IPS DF 6.9 (cell line): Measurements from ENCODE around the gene RASL11A.
"Not testable (repeated sequence)": the region's sequence is repeated elsewhere in the genome, so short reads cannot be mapped to it uniquely, and the experiment has no call there.

Source experiments
- DNase-seq: peaks from one replicate; pipeline ENCODE4 v3.0.0-alpha.2; 2013; ENCODE audit warnings: low read depth, low spot score
- H3K27ac ChIP-seq: one replicate; pipeline ENCODE4 v1.5.1; 2013; ENCODE audit warnings: low read length, control low read depth
- H3K27me3 ChIP-seq: 2 replicates; pipeline ENCODE4 v1.6.1; 2013; ENCODE audit warnings: mild to moderate bottlenecking, low read length; ENCODE audit not compliant: control insufficient read depth, insufficient read depth
- H3K36me3 ChIP-seq: 2 replicates; pipeline ENCODE4 v1.6.1; 2013; ENCODE audit warnings: low read length; ENCODE audit not compliant: control insufficient read depth, insufficient read depth
- H3K4me1 ChIP-seq: 2 replicates; pipeline ENCODE4 v1.6.1; 2013; ENCODE audit warnings: low read length; ENCODE audit not compliant: control insufficient read depth, insufficient read depth
- H3K4me3 ChIP-seq: 2 replicates; pipeline ENCODE4 v1.5.1; 2013; ENCODE audit warnings: mild to moderate bottlenecking, low read length
- H3K9me3 ChIP-seq: 2 replicates; pipeline ENCODE4 v1.6.1; 2013; ENCODE audit warnings: low read length, inconsistent platforms; ENCODE audit not compliant: control insufficient read depth, insufficient read depth
- WGBS: extraction: QIAGEN DNeasy Blood & Tissue Kit; methylation state at CpG from one replicate; pipeline ENCODE4 v1.1.7; 2013; ENCODE audit warnings: mixed read lengths, missing lambda C conversion rate; ENCODE audit not compliant: insufficient read length, insufficient coverage; 5-methylcytosine and 5-hydroxymethylcytosine counted together

The RASL11A gene

GRCh38 chr13:27296496-27296895 is 25.9 kb downstream of the RASL11A start:
- H3K36me3 ChIP-seq = no peaks in the 10 kb centered on the region
- no peak overlapping the region for H3K4me3 ChIP-seq
- H3K9me3 ChIP-seq = no peaks in the 10 kb centered on the region
- no peaks in the 10 kb centered on the region for H3K4me1 ChIP-seq
- no CpG with 5 or more reads among the region's 8 CpGs for WGBS
- no peak for DNase-seq
- H3K27ac ChIP-seq = no peak overlapping the region
- H3K27me3 ChIP-seq = no peaks in the 10 kb centered on the region; the same call in 1 of the 2 replicates

- H3K27me3 ChIP-seq = no peaks in the 10 kb centered on the region; the same call in 1 of the 2 replicates
- no CpG with 5 or more reads among the region's 5 CpGs for WGBS
These were observed 28.2 kb downstream of the RASL11A start for GRCh38 chr13:27298849-27299248.

GRCh38 chr13:27300406-27300805 is 29.8 kb downstream of the RASL11A start:
- WGBS = no CpG with 5 or more reads among the region's 7 CpGs
- H3K36me3 ChIP-seq, H3K27ac ChIP-seq: not testable (repeated sequence)

More at GRCh38 chr13:27298849-27299248, 28.2 kb downstream of the RASL11A start:
- H3K27ac ChIP-seq = no peak overlapping the region
- H3K36me3 ChIP-seq = no peaks in the 10 kb centered on the region
- H3K4me1 ChIP-seq = no peaks in the 10 kb centered on the region
- no peak overlapping the region for H3K4me3 ChIP-seq
- H3K9me3 ChIP-seq = no peaks in the 10 kb centered on the region
- DNase-seq = no peak

GRCh38 chr13:27300941-27301586 is 30.4 kb downstream of the RASL11A start:
- no peak for DNase-seq
- no peaks in the 10 kb centered on the region for H3K4me1 ChIP-seq
- H3K27ac ChIP-seq = no peak overlapping the region
- no peaks in the 10 kb centered on the region for H3K36me3 ChIP-seq
- H3K27me3 ChIP-seq = no peaks in the 10 kb centered on the region; the same call in 1 of the 2 replicates
- no peak overlapping the region for H3K4me3 ChIP-seq
- WGBS = no CpG with 5 or more reads among the region's 6 CpGs
- H3K9me3 ChIP-seq = no peaks in the 10 kb centered on the region

More at GRCh38 chr13:27300406-27300805, 29.8 kb downstream of the RASL11A start:
- H3K4me1 ChIP-seq, H3K27me3 ChIP-seq, DNase-seq, H3K9me3 ChIP-seq, H3K4me3 ChIP-seq: not testable (repeated sequence)

GRCh38 chr13:27302643-27303262 is 32.1 kb downstream of the RASL11A start:
- no peak overlapping the region for H3K27ac ChIP-seq

GRCh38 chr13:27304099-27304498 is 33.5 kb downstream of the RASL11A start:
- no peaks in the 10 kb centered on the region for H3K36me3 ChIP-seq
- no peak overlapping the region for H3K27ac ChIP-seq
- DNase-seq = no peak
- no peaks in the 10 kb centered on the region for H3K9me3 ChIP-seq
- H3K4me1 ChIP-seq = no peaks in the 10 kb centered on the region
- no CpG with 5 or more reads among the region's 4 CpGs for WGBS
- no peak overlapping the region for H3K4me3 ChIP-seq
- H3K27me3 ChIP-seq = no peaks in the 10 kb centered on the region

More at GRCh38 chr13:27302643-27303262, 32.1 kb downstream of the RASL11A start:
- WGBS = no CpG with 5 or more reads among the region's 4 CpGs
- Histone ChIP-seq H3K4me1 (no peaks in the 10 kb centered on the region), H3K27me3 (no peaks in the 10 kb centered on the region; the same call in 1 of the 2 replicates), H3K36me3 (no peaks in the 10 kb centered on the region), H3K9me3 (no peaks in the 10 kb centered on the region), H3K4me3 (no peak overlapping the region)
- no peak for DNase-seq

- H3K36me3 ChIP-seq = no peaks in the 10 kb centered on the region
- H3K9me3 ChIP-seq = no peaks in the 10 kb centered on the region
- H3K4me3 ChIP-seq = no peak overlapping the region
- H3K27me3 ChIP-seq = no peaks in the 10 kb centered on the region
- DNase-seq = no peak
- WGBS = no CpG with 5 or more reads among the region's 2 CpGs
- H3K4me1 ChIP-seq = no peaks in the 10 kb centered on the region
- H3K27ac ChIP-seq = no peak overlapping the region
These were observed 34.0 kb downstream of the RASL11A start for GRCh38 chr13:27304611-27305010.

- Histone ChIP-seq H3K4me3 (no peak overlapping the region), H3K27me3 (no peaks in the 10 kb centered on the region), H3K4me1 (no peaks in the 10 kb centered on the region), H3K9me3 (no peaks in the 10 kb centered on the region), H3K27ac (no peak overlapping the region), H3K36me3 (no peaks in the 10 kb centered on the region)
- WGBS = no CpG with 5 or more reads among the region's 5 CpGs
- DNase-seq = no peak
These were observed 35.7 kb downstream of the RASL11A start for GRCh38 chr13:27306364-27306763.

- Histone ChIP-seq H3K9me3 (no peaks in the 10 kb centered on the region), H3K27me3 (no peaks in the 10 kb centered on the region), H3K4me1 (no peaks in the 10 kb centered on the region), H3K4me3 (no peak overlapping the region), H3K36me3 (no peaks in the 10 kb centered on the region), H3K27ac (no peak overlapping the region)
- DNase-seq = no peak
- WGBS = no CpG with 5 or more reads among the region's 19 CpGs
These were observed 38.3 kb downstream of the RASL11A start for GRCh38 chr13:27308941-27309340.

GRCh38 chr13:27309401-27309958 is 38.9 kb downstream of the RASL11A start:
- Histone ChIP-seq H3K4me1 (no peaks in the 10 kb centered on the region), H3K36me3 (no peaks in the 10 kb centered on the region), H3K27ac (no peak overlapping the region), H3K27me3 (no peaks in the 10 kb centered on the region), H3K4me3 (no peak overlapping the region), H3K9me3 (no peaks in the 10 kb centered on the region)
- DNase-seq = no peak
- WGBS = no CpG with 5 or more reads among the region's 7 CpGs
